BE2C (cell line): ENCODE measurements around the gene A1BG.
"Not testable (repeated sequence)": the region's sequence is repeated elsewhere in the genome, so short reads cannot be mapped to it uniquely, and the experiment has no call there.

ENCODE experiments used
- DNase-seq: peaks from one replicate; pipeline ENCODE4 v3.0.0-alpha.2; 2020
- H3K27me3 ChIP-seq: fragments of 250-450 bp; sonication (Bioruptor Pico); 2 replicates; pipeline ENCODE4 v1.5.1; 2020; ENCODE audit warnings: mild to moderate bottlenecking
- H3K36me3 ChIP-seq: fragments of 250-450 bp; sonication (Bioruptor Pico); 2 replicates; pipeline ENCODE4 v1.5.1; 2020; ENCODE audit warnings: mild to moderate bottlenecking
- H3K4me1 ChIP-seq: fragments of 250-450 bp; sonication (Bioruptor Pico); 2 replicates; pipeline ENCODE4 v1.5.1; 2020
- H3K4me3 ChIP-seq: 2 replicates; pipeline ENCODE4 v1.5.1; 2011; ENCODE audit warnings: low read depth, low read length
- H3K9me3 ChIP-seq: fragments of 250-450 bp; sonication (Bioruptor Pico); 2 replicates; pipeline ENCODE4 v1.5.1; 2020
- CTCF ChIP-seq: IDR thresholded peaks from 2 replicates; pipeline ENCODE4 v1.5.1; 2012; ENCODE audit warnings: mild to moderate bottlenecking, low read depth, low read length

A1BG gene

GRCh38 chr19:58350871-58351557 is 2.3 kb downstream of the A1BG start:
- no peaks in the 10 kb centered on the region for H3K4me1 ChIP-seq
- H3K27me3 ChIP-seq, result no peaks in the 10 kb centered on the region
- TF ChIP-seq CTCF, result no peak
- no peaks in the 10 kb centered on the region for H3K9me3 ChIP-seq
- no peak overlapping the region for H3K4me3 ChIP-seq
- peaks cover 2% of the 10 kb centered on the region; the same call in 1 of the 2 replicates for H3K36me3 ChIP-seq
- DNase-seq, result no peak

- Histone ChIP-seq H3K4me1 (no peaks in the 10 kb centered on the region), H3K9me3 (no peaks in the 10 kb centered on the region), H3K27me3 (no peaks in the 10 kb centered on the region), H3K4me3 (no peak overlapping the region), H3K36me3 (peaks cover 2% of the 10 kb centered on the region; the same call in 1 of the 2 replicates)
- DNase-seq, result no peak
- TF ChIP-seq CTCF, result no peak
Measured at GRCh38 chr19:58350001-58350861, 3.1 kb downstream of the A1BG start.

GRCh38 chr19:58349590-58349989 is 3.7 kb downstream of the A1BG start:
- DNase-seq, result no peak
- H3K4me3 ChIP-seq, result no peak overlapping the region
- no peaks in the 10 kb centered on the region for H3K4me1 ChIP-seq
- H3K27me3 ChIP-seq, result no peaks in the 10 kb centered on the region
- no peaks in the 10 kb centered on the region for H3K9me3 ChIP-seq
- H3K36me3 ChIP-seq, result peaks cover 2% of the 10 kb centered on the region; the same call in 1 of the 2 replicates
- TF ChIP-seq CTCF, result no peak

- H3K4me1 ChIP-seq, H3K27me3 ChIP-seq, DNase-seq, H3K9me3 ChIP-seq, H3K36me3 ChIP-seq: not testable (repeated sequence)
- H3K4me3 ChIP-seq, result peak overlapping the region; percentile 78
Measured at GRCh38 chr19:58348080-58348479, 5.2 kb downstream of the A1BG start.

- peak overlapping the region; percentile 78 for H3K4me3 ChIP-seq
- DNase-seq, result peak; percentile 85
- H3K4me1 ChIP-seq, result no peaks in the 10 kb centered on the region
- TF ChIP-seq CTCF, result no peak
- H3K27me3 ChIP-seq, result no peaks in the 10 kb centered on the region
- H3K36me3 ChIP-seq, result peaks cover 2% of the 10 kb centered on the region; the same call in 1 of the 2 replicates
- H3K9me3 ChIP-seq, result no peaks in the 10 kb centered on the region
Measured at GRCh38 chr19:58346961-58347929, 6.0 kb downstream of the A1BG start.

GRCh38 chr19:58345558-58345957 is 7.7 kb downstream of the A1BG start:
- H3K4me1 ChIP-seq, result no peaks in the 10 kb centered on the region
- H3K4me3 ChIP-seq, result no peak overlapping the region
- H3K36me3 ChIP-seq, result no peaks in the 10 kb centered on the region
- TF ChIP-seq CTCF, result no peak
- DNase-seq, result no peak
- no peaks in the 10 kb centered on the region for H3K27me3 ChIP-seq
- H3K9me3 ChIP-seq, result no peaks in the 10 kb centered on the region
